H1 (cell line): ENCODE results near the gene NECTIN3.

ENCODE experiments used
- ATF3 ChIP-seq: IDR thresholded peaks from 2 replicates; pipeline ENCODE4 v1.6.1; 2011; ENCODE audit warnings: low read depth, mild to moderate bottlenecking, low read length; ENCODE audit not compliant: insufficient read depth
- CTCF ChIP-seq, 3 experiments: IDR thresholded peaks; 1 replicate in 2 of 3; 2 replicates in 1 of 3; pipeline versions ENCODE4 v1.5.1 to v1.6.1; 2011; ENCODE audit warnings: low read length in 3 of 3, mild to moderate bottlenecking in 3 of 3, inconsistent platforms in 2 of 3, low read depth in 1 of 3, moderate library complexity in 1 of 3; ENCODE audit not compliant: insufficient read depth in 1 of 3; ENCODE audit errors: control extremely low read depth in 1 of 3
- EGR1 ChIP-seq: IDR thresholded peaks from 2 replicates; pipeline ENCODE4 v1.6.1; 2011; ENCODE audit warnings: low read depth, low read length, borderline replicate concordance
- EP300 ChIP-seq, 2 experiments: IDR thresholded peaks; 1 replicate in 1 of 2; 2 replicates in 1 of 2; pipeline ENCODE4 v1.6.1; 2011 to 2012; ENCODE audit warnings: low read depth in 2 of 2, low read length in 2 of 2, mild to moderate bottlenecking in 2 of 2, borderline replicate concordance in 1 of 2, inconsistent platforms in 1 of 2, moderate library complexity in 1 of 2
- EZH2 ChIP-seq: fragments of 200-600 bp; sonication (generic); IDR thresholded peaks from 2 replicates; pipeline ENCODE4 v1.7.1; 2012; ENCODE audit warnings: low read depth, mild to moderate bottlenecking, moderate library complexity, low read length, inconsistent platforms; ENCODE audit not compliant: severe bottlenecking
- HDAC2 ChIP-seq, 2 experiments: fragments of 300-600 bp in 1 of 2; sonication (generic) in 1 of 2; IDR thresholded peaks; 2 replicates each; pipeline ENCODE4 v1.6.1; 2011 to 2012; ENCODE audit warnings: low read depth in 2 of 2, low read length in 2 of 2, mild to moderate bottlenecking in 2 of 2, moderate library complexity in 2 of 2, borderline replicate concordance in 1 of 2, inconsistent platforms in 1 of 2
- JUN ChIP-seq: IDR thresholded peaks from 2 replicates; pipeline ENCODE4 v1.6.1; 2011; ENCODE audit warnings: low read depth, mild to moderate bottlenecking, improper control_type of control experiment, low read length
- POLR2AphosphoS5 ChIP-seq: IDR thresholded peaks from 2 replicates; pipeline ENCODE4 v1.6.1; 2011; ENCODE audit warnings: low read depth, low read length
- TAF1 ChIP-seq: IDR thresholded peaks from 2 replicates; pipeline ENCODE4 v1.6.1; 2011; ENCODE audit warnings: mild to moderate bottlenecking, low read depth, low read length
- TEAD4 ChIP-seq: IDR thresholded peaks from 2 replicates; pipeline ENCODE4 v1.6.1; 2012; ENCODE audit warnings: low read depth, low read length, inconsistent platforms, mixed read lengths
- USF2 ChIP-seq: IDR thresholded peaks from 2 replicates; pipeline ENCODE4 v1.6.1; 2011; ENCODE audit warnings: low read length, improper control_type of control experiment
- YY1 ChIP-seq: IDR thresholded peaks from 2 replicates; pipeline ENCODE4 v1.6.1; 2011; ENCODE audit warnings: low read depth, mild to moderate bottlenecking, low read length
- ZNF274 ChIP-seq: IDR thresholded peaks from 2 replicates; pipeline ENCODE4 v1.7.0; 2012; ENCODE audit warnings: low read length, borderline replicate concordance; ENCODE audit errors: extremely low read depth

GRCh38 chr3:111096487-111097209 is 25.0 kb downstream of the NECTIN3 start:
- TF ChIP-seq CTCF (IDR thresholded peaks at IDR 0.05; ENCODE audit: control extremely low read depth in 1 of 3, insufficient read depth in 1 of 3, low read depth in 1 of 3, low read length in 3 of 3) (no peak), YY1 (no peak), HDAC2 (IDR thresholded peaks at IDR 0.05; ENCODE audit: borderline replicate concordance in 1 of 2, low read depth in 2 of 2, low read length in 2 of 2) (no peak), POLR2AphosphoS5 (no peak), EP300 (IDR thresholded peaks at IDR 0.05; ENCODE audit: borderline replicate concordance in 1 of 2, low read depth in 2 of 2, low read length in 2 of 2) (no peak), ZNF274 (no peak), ATF3 (no peak), EZH2 (no peak), USF2 (no peak), JUN (no peak), EGR1 (no peak), TAF1 (no peak), TEAD4 (no peak)
